Measurements from ENCODE around the gene SLX4IP. TPM values are rescaled to one million over a fixed set of nuclear protein-coding genes. Genes with fewer than 3 reads are reported as not detected.
A peak's percentile ranks its signal among the peaks of the same experiment; 100 is the strongest.

SLX4IP gene
- total and polyA plus RNA-seq, 2 of the 13 experiments (the other 11 are each of a cell fraction or from before 2014, with no cell fraction given) = 3.6 to 7.3 TPM

- Histone ChIP-seq H4K20me1 (ENCODE audit: insufficient read depth, low read length) (no peaks in the 10 kb centered on the region), H3K27ac (ENCODE audit: extremely low read length, insufficient read depth, low read length) (no peak overlapping the region), H3K79me2 (ENCODE audit: insufficient read depth, low read length) (no peaks in the 10 kb centered on the region), H2AFZ (ENCODE audit: low read length) (no peak overlapping the region), H3K4me2 (ENCODE audit: low read depth, low read length) (no peak overlapping the region), H3K4me1 (ENCODE audit: insufficient read depth, low read length) (no peaks in the 10 kb centered on the region), H3K36me3 (replicated peaks in 1 of 2; ENCODE audit: control insufficient read depth in 1 of 2, insufficient read depth in 2 of 2, low read length in 2 of 2) (no peaks in the 10 kb centered on the region), H3K9ac (ENCODE audit: insufficient read depth, low read depth, low read length) (no peak overlapping the region), H3K9me3 (ENCODE audit: low read length) (no peaks in the 10 kb centered on the region), H3K27me3 (ENCODE audit: control insufficient read depth in 1 of 2, insufficient read depth in 2 of 2, low read length in 2 of 2) (no peaks in the 10 kb centered on the region), H3K4me3 (replicated peaks in 1 of 3; ENCODE audit: insufficient read depth in 1 of 3, low read depth in 2 of 3, low read length in 3 of 3) (no peak overlapping the region)
- no peak for FAIRE-seq
- intact Hi-C loops (cut with micrococcal nuclease; ENCODE audit: unreplicated experiment) (no loop called here), in situ Hi-C loops (cut with HindIII; ENCODE audit: extremely low pct_ligation_motif_present, low pct_unique_long_range_greater_than_20kb) (no loop called here)
- no peak for ATAC-seq
- no peak for TF ChIP-seq THAP9 (CRISPR knock-in tag; IDR thresholded peaks at IDR 0.05; ENCODE audit: borderline replicate concordance)
- peak; percentile 43; the same call in 1 of the 2 replicates for TF ChIP-seq MAFF (IDR thresholded peaks at IDR 0.05; ENCODE audit: low read depth, low read length)
- no peak for TF ChIP-seq MZF1 (CRISPR knock-in tag; IDR thresholded peaks at IDR 0.05; ENCODE audit: borderline replicate concordance)
- TF ChIP-seq TFDP2 (CRISPR knock-in tag; IDR thresholded peaks at IDR 0.05) = no peak
- TF ChIP-seq TAF15 (IDR thresholded peaks at IDR 0.05; ENCODE audit: low read depth, low read length, poor library complexity, severe bottlenecking) = no peak
- TF ChIP-seq UBTF (CRISPR knock-in tag; IDR thresholded peaks at IDR 0.05) = no peak
- TF ChIP-seq MAFK (conservative IDR thresholded peaks at IDR 0.05 in 1 of 2, IDR thresholded peaks at IDR 0.05 in 1 of 2; ENCODE audit: low read length in 2 of 2) = peak; percentile 38 to 55
- TF ChIP-seq ZBTB37 (CRISPR knock-in tag; IDR thresholded peaks at IDR 0.05) = no peak
- no peak for TF ChIP-seq ZNF670 (CRISPR knock-in tag; IDR thresholded peaks at IDR 0.05; ENCODE audit: borderline replicate concordance)
- no peak for TF ChIP-seq SPEN (CRISPR knock-in tag; IDR thresholded peaks at IDR 0.05; ENCODE audit: low read depth)
- ChIA-PET CTCF (ENCODE audit: low intra/inter-chr PET ratio, low total read pairs) (no interaction called here), POLR2A (no interaction called here)
- no peak for DNase-seq (ENCODE audit: low spot score)
- BruUV-seq (replicated peaks) = no TSS peak
Observed at GRCh38 chr20:10497791-10498190, 62.7 kb downstream of the SLX4IP start.
